Choroid plexus epithelial cell (primary cell): Measurements from ENCODE around the gene GSDME.

ENCODE experiments used
- DNase-seq: peaks from one replicate; pipeline ENCODE4 v3.0.0-alpha.2; 2010; ENCODE audit warnings: low read depth
- H3K4me3 ChIP-seq: 2 replicates; pipeline ENCODE4 v1.5.1; 2011; ENCODE audit warnings: low read depth, mild to moderate bottlenecking, control low read depth, low read length, moderate library complexity
- TF ChIP-seq, protein P1 (sequence below): conservative IDR thresholded peaks from 2 replicates; pipeline ENCODE4 v1.5.1; 2011; ENCODE audit warnings: low read depth, mild to moderate bottlenecking, control low read depth, inconsistent platforms, low read length, moderate library complexity

GSDME gene

DNA sequence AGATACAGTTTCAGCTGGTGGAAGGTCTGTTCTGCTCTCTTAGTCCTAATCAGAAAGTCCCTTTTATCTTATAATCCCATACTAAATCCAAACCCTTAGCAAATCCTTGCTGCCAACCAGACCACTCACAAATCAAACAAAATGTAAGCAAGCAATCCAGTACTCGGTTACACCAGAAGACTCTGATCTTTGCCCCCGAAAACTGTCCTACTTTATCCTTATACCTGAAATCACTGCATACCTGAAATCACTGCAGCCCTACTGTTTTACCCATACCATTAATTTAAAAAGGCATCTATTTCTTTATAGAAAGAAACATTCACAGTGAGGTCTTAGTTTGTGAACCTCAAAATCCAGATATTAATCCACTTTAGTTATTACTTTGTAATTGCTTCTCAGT is 64.7 kb downstream of the GSDME start:
- no peak for DNase-seq
- TF ChIP-seq, protein P1, sequence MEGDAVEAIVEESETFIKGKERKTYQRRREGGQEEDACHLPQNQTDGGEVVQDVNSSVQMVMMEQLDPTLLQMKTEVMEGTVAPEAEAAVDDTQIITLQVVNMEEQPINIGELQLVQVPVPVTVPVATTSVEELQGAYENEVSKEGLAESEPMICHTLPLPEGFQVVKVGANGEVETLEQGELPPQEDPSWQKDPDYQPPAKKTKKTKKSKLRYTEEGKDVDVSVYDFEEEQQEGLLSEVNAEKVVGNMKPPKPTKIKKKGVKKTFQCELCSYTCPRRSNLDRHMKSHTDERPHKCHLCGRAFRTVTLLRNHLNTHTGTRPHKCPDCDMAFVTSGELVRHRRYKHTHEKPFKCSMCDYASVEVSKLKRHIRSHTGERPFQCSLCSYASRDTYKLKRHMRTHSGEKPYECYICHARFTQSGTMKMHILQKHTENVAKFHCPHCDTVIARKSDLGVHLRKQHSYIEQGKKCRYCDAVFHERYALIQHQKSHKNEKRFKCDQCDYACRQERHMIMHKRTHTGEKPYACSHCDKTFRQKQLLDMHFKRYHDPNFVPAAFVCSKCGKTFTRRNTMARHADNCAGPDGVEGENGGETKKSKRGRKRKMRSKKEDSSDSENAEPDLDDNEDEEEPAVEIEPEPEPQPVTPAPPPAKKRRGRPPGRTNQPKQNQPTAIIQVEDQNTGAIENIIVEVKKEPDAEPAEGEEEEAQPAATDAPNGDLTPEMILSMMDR, result no peak

DNA sequence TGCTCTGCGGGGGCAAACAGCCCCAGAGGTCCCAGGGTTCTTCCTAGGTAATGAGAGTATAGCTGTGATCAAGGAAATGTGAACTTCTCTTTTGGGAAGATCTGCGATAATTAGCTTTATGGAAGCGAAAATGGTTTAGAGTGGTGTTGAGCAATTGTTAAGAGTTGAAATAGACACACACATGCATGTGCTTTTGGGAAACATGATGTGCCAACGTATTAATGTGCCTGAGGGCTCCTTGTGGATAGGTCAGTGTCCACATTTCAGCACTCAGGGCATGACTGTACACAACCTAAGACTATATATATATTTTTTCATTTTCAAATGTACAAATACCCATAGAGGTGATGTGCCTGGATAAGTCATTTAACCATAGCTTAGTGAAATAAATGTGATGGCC is 67.0 kb downstream of the GSDME start:
- no peak overlapping the region for H3K4me3 ChIP-seq
- DNase-seq, result no peak
- TF ChIP-seq, protein P1, result no peak

More for the DNA sequence above, 64.7 kb downstream of the GSDME start:
- no peak overlapping the region for H3K4me3 ChIP-seq

DNA sequence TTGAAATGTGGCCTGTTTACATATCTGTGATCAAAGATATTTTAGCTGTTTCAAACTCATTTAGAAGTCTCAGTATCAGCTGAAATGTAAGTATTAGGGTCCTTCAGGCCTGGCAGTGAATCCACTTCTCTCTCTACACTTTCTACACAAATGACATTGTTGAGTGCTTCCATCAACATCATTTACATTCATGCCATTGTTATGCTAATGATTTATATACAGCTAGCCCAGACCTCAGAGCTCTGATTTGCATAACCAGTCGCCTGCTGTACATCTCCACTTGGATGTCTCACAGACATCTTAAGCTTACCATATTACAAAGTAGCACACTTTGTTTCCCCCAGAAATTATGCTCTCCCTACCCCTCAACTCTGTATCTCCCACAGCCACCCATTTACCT is 71.6 kb downstream of the GSDME start:
- TF ChIP-seq, protein P1, result no peak
- H3K4me3 ChIP-seq, result no peak overlapping the region
- DNase-seq, result no peak

DNA sequence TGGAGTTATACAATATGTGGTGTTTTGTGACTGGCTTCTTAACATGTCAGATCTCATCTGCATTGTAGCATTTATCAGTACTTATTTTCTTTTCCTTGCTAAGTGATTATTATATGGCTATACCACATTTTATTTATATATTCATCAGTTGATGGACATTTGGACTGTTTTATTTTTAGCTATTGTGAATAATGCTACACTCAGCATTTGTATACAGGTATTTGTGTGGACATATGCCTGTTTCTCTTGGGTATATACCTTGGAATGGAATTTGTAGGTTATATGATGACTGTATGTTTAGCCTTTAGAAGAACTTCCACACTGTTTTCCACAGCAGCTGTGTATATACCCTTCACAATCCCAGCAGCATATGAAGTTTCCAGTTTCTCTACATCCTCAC is 86.5 kb downstream of the GSDME start:
- H3K4me3 ChIP-seq, result no peak overlapping the region
- TF ChIP-seq, protein P1, result no peak
- DNase-seq, result no peak

DNA sequence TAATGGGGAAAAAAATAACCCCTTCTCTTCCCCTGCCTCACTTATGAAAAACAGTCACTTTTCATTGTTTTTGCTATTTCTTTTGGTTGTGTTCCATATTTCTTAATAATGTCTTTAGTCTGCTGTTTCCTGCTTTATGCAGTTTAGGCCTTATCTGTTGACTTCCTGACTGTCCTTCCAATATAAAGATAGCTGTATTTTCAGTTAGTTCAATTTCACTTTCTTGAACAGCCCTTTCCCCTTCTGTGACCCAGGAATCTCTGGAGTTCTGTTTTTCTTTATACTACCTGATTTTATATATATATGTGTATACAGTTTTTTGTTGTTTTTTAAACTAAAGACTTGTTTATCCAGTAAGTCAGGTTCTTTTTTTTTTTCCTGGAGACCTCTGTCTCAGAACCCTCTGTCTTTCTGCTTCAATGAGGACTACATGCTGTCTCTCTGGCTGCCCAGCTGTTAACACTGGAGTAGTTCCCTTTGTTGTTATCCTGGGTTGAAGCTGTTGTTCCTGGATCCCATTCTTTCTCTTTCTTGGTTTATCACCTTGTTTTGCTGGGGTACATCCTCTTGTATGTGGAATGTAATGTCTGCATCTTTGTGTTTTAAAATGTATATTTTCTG is 87.2 kb downstream of the GSDME start:
- TF ChIP-seq, protein P1, result no peak
- no peak for DNase-seq
- H3K4me3 ChIP-seq, result no peak overlapping the region

DNA sequence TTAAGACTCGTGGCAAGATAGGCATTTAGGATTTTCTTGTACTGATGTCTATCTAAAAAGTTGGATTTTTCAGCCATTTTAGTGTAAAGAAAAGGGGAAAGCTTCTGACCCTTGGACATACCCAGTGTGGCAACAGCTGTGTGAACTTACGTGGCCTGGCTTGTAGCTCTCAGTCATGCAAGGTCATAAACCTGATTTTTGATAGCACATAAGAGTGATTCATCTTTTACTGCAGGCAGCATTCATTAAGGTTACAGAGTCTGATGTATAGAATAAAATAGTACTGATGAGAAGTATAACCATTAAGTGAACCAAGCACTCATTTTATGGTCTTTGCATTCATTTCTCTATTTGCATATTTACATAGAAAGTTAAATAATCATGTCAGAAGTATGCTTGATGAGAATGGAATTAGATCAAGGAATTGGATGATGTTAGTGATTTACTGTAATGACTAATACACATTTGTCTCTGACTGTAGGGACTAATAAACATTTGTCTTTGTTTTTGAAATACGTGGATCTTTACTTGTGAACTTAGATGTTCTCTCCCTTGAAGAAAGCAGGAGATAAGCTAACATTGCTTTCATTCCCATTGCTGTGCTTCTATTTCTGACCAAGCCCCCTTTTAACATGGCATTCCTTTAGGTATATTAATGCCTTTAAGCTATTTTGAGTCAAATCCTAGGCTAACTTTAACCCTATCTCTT is 88.2 kb downstream of the GSDME start:
- TF ChIP-seq, protein P1, result no peak
- DNase-seq, result peak; percentile 38
- no peak overlapping the region for H3K4me3 ChIP-seq

DNA sequence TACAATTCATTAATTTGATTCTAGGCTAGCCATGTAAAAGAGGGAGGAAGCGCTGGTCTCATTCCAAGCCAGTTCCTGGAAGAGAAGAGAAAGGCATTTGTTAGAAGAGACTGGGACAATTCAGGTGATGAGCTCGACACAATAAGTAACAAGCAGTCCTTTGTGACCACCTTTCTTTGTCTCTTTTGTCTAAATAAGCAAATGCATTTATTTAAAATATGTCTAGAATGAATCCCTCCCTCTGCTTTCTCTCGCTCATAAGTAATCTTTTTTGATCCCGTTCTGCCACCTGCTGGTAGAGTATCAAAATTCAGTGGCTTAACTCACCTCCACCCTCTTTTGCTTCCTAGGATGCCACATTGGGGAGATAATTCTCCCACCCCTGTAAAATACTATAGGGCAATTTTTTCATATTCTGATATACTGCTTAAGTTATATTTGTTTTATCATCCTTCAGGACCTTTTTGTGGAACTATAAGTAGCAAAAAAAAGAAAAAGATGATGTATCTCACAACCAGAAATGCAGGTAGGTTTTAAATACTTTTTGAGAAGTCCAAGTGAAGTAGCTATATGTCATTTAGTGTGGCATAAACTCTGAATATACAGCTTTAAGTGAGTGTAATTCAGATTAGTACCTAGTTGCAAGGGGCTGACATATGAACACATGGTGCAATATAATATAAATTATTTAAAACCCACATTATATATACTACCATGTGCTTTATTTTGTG is 91.5 kb downstream of the GSDME start:
- H3K4me3 ChIP-seq, result no peak overlapping the region
- DNase-seq, result peak; percentile 74
- TF ChIP-seq, protein P1, result peak; percentile 69
